ENCODE measurements around the gene GPD1. TPM values are rescaled to one million over a fixed set of nuclear protein-coding genes. Genes with fewer than 3 reads are reported as not detected.

The GPD1 gene
- total RNA-seq, 2 experiments from 2014 or later: 0.40 to 0.44 TPM

DNA sequence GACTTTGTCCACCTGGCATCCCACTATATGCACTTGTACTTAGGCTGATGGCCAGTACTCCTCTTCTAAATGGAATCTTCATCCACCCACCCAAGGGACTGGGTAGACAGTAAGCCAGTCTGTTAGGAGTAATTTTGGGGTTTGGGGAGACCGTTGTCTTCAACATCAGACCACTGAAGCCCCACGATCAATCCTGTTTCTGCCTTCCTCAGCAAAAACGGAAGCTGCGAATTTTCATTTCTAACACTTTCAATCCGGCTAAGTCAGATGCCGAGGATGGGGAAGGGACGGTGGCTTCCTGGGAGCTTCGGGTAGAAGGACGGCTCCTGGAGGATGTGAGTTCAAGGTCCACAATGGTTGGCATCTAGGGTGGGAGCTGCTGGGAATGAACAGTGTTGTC lies 16.7 kb upstream of the GPD1 start:
- ChIA-PET POLR2A (no interaction called here), CTCF (interaction anchor here (0.6 to 5.8 kb wide), 6 partner anchors 24 to 165 kb away, joined by 3 to 38 read pairs (median 4); partner anchors contain the start of genes CERS5 and COX14)

GRCh38 chr12:50087995-50088394 lies 15.8 kb upstream of the GPD1 start:
- ChIA-PET CTCF (interaction anchor here (0.6 to 5.8 kb wide), 11 partner anchors 10 to 149 kb away, joined by 3 to 38 read pairs (median 4); partner anchors contain the start of genes CERS5 and COX14), POLR2A (no interaction called here)

DNA sequence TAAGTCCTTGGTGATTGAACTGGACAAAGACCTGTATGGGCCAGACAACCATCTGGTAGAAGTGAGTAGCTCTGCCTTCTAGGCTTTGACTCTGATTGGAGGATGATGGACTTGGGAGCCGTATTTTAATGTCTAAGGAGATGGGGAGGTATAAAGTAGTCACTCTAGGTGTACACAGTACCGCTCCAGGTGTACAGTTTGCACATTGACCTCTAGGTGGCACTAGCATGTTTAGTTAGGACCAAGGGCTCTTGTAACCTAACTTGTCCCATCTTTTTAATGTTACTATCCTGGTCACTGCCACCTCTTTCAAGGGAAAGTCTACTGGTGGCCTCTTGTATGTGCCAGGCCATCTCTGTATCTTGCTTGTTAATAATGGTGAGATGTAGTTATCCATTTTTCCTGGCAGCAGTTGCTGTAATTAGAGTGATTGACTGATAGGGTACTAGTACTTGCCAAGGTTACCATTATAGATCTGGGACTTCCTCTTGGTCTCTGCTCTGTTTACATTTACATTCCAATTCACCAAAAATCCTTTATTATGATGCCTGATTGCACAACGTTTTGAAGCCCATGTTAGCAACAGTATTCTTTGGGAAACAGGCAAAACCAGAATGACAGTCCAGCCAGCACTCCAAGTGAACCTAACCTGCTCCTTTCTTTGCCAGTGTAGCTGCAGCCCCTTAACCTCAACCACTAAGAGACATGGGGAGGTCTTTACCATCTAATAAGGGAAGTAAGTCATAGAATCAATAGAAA lies 15.1 kb upstream of the GPD1 start:
- POLR2A ChIA-PET: no interaction called here
- CTCF ChIA-PET: interaction anchor here (0.6 to 5.8 kb wide), 10 partner anchors 11 to 150 kb away, joined by 3 to 38 read pairs (median 4); partner anchors contain the start of genes CERS5 and COX14

DNA sequence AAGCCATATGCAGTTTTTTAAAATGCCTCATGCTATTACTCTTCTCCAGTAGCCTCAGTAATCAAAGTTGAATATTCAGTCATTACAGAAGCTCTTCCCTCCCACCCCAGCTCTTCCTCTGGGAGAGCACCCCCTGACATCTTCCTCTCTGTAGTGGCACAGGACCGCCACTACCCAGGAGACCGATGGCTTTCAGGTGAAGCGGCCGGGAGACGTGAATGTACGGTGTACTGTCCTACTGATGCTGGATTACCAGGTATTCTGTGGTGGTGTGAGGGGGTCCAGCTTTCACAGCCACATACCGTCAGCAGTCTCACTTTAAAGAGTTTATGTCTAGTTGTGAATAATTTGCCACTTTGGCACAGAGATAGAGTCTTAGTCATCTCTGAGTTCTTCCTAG lies 14.1 kb upstream of the GPD1 start:
- CTCF ChIA-PET: interaction anchor here (0.8 to 5.8 kb wide), 6 partner anchors 8 to 123 kb away, joined by 3 to 38 read pairs (median 4); partner anchors contain the start of gene COX14
- POLR2A ChIA-PET: interaction anchor here (0.6 kb wide), 1 partner anchor 91 kb away, joined by 7 read pairs; no protein-coding TSS in a partner anchor

DNA sequence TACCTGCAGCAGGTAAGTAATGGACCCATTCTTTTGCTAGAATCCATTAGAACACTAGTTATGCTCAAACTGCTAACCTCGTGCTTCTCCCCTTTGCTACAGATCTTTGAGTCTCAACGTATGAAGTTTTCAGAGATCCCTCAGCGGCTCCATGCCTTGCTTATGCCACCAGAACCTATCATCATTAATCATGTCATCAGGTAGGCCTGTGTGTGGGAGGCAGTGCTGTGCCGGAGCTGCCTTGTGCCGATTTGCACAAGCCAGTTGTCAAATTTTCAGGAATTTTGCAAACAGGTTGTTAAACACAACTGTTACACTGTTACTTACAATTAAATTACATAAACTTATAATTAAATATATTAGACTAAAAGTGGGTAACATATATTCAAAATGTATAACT lies 13.4 kb upstream of the GPD1 start:
- POLR2A ChIA-PET: interaction anchor here (0.6 kb wide), 1 partner anchor 40 kb away, joined by 4 read pairs; no protein-coding TSS in a partner anchor
- CTCF ChIA-PET: interaction anchor here (0.6 to 5.8 kb wide), 7 partner anchors 9 to 219 kb away, joined by 3 to 38 read pairs (median 4); partner anchors contain the start of gene COX14

GRCh38 chr12:50097952-50098351 lies 5.9 kb upstream of the GPD1 start:
- ChIA-PET POLR2A (no interaction called here), CTCF (interaction anchor here (1.3 kb wide), 1 partner anchor 13 kb away, joined by 5 read pairs; no protein-coding TSS in a partner anchor)

DNA sequence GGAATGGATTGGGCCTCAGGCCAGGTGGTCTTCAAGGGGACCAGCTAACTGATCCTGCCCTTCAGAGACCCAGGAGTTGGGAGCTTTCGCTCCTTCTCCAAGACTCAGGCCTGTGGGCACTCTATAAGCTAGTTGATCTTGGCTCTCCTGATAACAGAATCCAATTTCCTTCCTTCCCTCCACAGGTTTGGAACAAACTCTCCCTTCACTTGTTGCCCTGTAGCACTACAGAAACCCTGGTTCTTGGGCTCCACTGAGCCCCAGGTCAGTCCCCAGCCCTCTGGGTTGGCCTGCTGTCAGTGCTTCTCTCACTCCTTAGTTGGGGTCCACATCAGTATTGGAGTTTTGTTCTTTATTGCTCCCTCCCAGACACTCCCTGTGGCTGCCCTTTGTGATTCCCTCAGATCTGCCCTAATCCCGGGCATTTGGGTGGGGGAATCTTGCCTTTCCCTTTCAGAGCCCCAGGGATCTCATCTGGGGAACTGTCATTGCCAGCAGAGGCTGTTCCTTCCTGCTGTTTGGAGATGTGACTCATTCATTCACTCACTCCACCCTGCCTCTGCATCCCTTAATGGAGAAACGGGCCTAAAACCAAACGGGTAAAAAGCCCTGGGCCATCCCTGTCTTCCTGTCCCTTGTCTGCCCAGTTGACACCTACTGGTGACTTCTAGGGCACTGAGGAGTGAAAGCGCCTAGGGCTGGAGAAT lies 4.4 kb upstream of the GPD1 start:
- POLR2A ChIA-PET: no interaction called here

GRCh38 chr12:50100561-50100960 lies 3.2 kb upstream of the GPD1 start:
- ChIA-PET POLR2A (no interaction called here), CTCF (interaction anchor here (1.7 kb wide), 1 partner anchor 11 kb away, joined by 10 read pairs; the partner anchor contains the start of gene COX14)

More for the DNA sequence above, 4.4 kb upstream of the GPD1 start:
- CTCF ChIA-PET: no interaction called here

DNA sequence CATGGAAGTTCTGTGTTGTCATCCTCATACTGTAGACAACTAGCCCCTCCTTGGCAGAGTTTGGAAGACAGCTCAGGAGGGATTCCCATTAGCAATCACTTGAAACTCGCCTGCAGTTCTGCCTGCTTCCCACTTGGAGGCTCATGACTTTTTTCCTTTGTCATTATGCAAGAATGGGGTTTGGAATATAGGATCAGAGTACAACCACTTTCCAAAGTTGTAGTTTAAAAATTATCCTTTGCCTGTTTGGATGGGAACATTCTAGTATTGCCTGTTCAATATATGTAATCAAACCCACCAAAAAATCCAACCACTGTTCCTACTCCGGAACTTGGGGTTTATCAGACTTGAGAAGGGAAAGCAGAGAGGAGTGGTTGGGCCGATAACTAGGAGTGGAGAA lies 2.1 kb upstream of the GPD1 start:
- CTCF ChIA-PET: interaction anchor here (1.7 to 1.9 kb wide), 2 partner anchors 9 to 10 kb away, joined by 8 to 10 read pairs; partner anchors contain the start of gene COX14
- POLR2A ChIA-PET: no interaction called here

DNA sequence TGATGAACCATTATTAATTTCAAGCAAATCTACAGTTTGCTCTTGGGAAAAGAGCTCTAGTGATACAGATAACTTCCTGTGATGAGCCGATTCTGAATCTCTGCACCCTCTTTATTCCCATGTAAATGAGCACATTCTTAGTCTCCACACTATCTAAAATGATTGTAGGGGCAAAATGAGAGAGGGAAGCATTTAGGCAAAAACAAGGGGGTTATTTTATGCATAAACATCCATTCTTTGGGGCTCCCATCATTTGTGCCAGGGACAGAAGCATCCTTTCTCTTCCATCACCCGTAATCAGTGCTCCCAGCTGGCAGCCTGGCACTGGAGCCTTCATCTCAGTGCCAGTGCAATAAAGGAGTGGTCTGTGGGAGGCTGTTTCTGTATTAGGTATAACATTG lies 1.7 kb upstream of the GPD1 start:
- ChIA-PET POLR2A (no interaction called here), CTCF (interaction anchor here (0.6 to 1.9 kb wide), 2 partner anchors 9 to 74 kb away, joined by 3 to 8 read pairs; partner anchors contain the start of gene COX14)

DNA sequence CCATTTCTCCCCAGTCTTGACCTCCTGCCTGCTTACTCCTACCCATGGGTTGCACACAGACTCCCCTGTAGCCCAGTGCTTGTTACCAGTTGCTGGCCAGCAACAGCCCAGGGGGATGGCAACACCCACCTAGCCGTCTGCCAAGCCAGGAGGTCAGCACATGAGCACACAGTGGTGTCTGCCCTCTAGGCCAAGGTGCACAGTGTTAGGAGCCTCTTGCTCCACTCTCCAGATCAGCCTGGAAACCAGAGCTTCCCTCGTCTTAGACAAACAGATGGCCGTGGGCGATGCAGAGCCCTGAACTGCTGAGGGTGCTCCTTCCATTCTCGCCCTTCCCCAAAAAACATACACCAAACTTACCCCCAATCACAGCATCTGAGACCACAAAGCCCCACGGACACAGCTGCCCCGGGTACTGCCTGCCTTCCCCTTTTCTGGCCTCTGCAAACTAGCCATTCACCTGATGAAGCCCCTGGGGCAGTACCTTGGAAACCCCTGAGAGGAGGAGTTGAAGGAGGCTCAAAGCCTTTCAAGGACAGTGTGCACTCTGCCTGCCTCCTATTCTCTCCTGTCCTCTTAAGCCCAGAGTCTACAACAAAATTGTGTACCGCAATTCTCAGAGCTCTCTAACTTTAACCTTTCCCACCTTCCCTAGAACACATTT lies 1.0 kb upstream of the GPD1 start:
- POLR2A ChIA-PET: no interaction called here

DNA sequence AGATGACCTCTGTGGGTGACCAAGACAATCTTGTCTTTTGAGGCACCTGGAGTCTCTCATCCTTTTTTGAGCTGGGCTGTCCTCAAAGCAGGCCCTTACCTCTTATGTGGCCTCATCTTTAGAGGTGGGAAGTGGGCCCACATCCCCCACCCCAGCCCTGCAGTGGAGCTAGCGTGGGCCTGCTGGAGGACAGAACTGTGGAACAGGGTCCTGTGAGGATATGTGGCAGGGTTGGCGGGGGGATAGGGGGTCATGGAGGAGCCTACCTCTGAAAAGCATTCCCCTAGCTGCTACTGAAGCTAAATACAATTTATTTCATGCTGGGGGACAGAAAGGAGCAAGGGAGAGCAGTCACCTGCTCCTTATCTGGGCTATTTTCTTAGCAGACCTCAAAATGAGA lies 457 bp upstream of the GPD1 start:
- CTCF ChIA-PET: interaction anchor here (1.5 to 1.9 kb wide), 2 partner anchors 8 to 29 kb away, joined by 4 to 8 read pairs; partner anchors contain the start of gene COX14
- POLR2A ChIA-PET: no interaction called here

More for the DNA sequence above, 1.0 kb upstream of the GPD1 start:
- CTCF ChIA-PET: interaction anchor here (0.6 to 1.9 kb wide), 3 partner anchors 9 to 73 kb away, joined by 3 to 8 read pairs (median 4); partner anchors contain the start of gene COX14

DNA sequence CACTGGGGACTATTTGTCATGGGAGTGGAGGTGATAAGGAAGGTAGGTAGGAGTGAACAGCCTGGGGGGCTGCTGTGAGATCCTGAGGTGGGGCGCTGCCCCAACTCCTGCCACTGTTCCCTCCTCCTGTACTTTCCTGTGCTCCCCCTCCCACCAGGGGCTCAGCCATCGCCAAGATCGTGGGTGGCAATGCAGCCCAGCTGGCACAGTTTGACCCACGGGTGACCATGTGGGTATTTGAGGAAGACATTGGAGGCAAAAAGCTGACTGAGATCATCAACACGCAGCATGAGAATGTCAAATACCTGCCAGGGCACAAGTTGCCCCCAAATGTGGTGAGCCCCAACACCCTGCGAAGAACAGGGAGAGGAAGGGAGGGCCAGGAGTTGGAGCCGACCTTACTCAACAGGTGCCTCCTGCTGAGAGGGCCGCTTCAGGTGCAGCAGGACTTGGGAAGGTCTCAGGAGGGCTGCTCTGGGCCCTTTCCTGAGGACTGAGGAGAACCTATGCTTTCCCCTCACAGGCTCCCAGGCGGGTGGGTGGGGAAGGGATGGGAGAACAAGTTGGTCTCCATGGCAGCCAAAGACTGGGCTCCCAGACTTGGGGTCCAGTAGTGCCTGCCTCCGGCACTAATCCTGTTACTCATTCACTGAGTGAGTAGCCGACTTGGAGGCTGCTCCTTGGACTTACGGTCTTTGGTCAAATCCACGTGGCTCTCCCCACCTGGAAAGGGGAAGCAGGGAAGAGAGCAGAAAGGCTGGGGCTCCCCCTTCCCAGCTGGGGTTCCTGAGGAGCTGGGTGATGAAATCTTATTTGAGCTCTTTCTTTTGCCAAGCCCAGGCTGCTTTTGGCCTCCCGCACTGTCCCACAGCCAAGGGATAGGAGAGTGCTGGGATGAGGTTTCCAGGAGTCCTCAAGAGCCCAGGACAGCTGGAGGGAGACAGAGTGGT lies 884 bp downstream of the GPD1 start:
- POLR2A ChIA-PET: interaction anchor here (0.6 kb wide), 1 partner anchor 66 kb away, joined by 5 read pairs; no protein-coding TSS in a partner anchor
- CTCF ChIA-PET: interaction anchor here (1.5 kb wide), 1 partner anchor 30 kb away, joined by 4 read pairs; no protein-coding TSS in a partner anchor

DNA sequence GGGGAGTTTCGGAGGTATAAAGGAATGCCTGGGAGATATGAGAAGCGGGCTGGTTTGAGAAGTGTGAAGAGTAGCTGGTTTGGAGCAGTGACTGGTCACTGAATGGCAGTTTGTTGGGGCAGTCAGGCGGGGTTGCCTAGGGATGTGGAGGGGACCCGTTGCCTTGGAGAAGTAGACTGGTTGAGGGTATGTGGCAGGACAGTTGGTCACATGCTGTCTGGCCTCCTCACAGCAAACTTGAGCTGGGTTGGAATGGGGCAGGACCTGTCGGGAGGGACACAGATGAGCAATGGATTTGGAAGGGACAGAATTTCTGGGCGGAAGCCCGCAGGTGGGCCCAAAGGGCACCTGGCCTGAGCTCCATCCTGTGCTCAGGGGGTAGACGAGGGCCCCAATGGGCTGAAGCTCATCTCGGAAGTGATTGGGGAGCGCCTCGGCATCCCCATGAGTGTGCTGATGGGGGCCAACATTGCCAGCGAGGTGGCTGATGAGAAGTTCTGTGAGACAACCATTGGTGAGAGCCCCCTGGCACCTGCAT lies 2.2 kb downstream of the GPD1 start:
- ChIA-PET CTCF (interaction anchor here (1.2 kb wide), 1 partner anchor 18 kb away, joined by 3 read pairs; no protein-coding TSS in a partner anchor), POLR2A (no interaction called here)

- CTCF ChIA-PET: interaction anchor here (0.5 to 1.2 kb wide), 2 partner anchors 19 to 495 kb away, joined by 3 read pairs; no protein-coding TSS in a partner anchor
- POLR2A ChIA-PET: no interaction called here
Observed at GRCh38 chr12:50106907-50107306, 3.1 kb downstream of the GPD1 start.

- ChIA-PET CTCF (interaction anchor here (1.3 kb wide), 1 partner anchor 33 kb away, joined by 4 read pairs; no protein-coding TSS in a partner anchor), POLR2A (no interaction called here)
Observed at GRCh38 chr12:50107416-50108268, 3.8 kb downstream of the GPD1 start.

GRCh38 chr12:50109319-50109718 lies 5.5 kb downstream of the GPD1 start:
- POLR2A ChIA-PET: interaction anchor here (0.7 kb wide), 1 partner anchor 1120 kb away, joined by 8 read pairs; no protein-coding TSS in a partner anchor
- CTCF ChIA-PET: interaction anchor here (0.6 to 4.0 kb wide), 6 partner anchors 19 to 571 kb away, joined by 3 to 41 read pairs (median 9); partner anchors contain the start of gene CERS5

Measured in activated CD8-positive, alpha-beta memory T cell treated with anti-CD3 and anti-CD28 coated beads for 36 hours (primary cell).